ENCODE measurements around the gene IQCB1.

- TF ChIP-seq RAD21 (IDR thresholded peaks at IDR 0.05; ENCODE audit: low read length) (no peak), FOXJ3 (CRISPR knock-in tag; IDR thresholded peaks at IDR 0.05) (no peak), REST (IDR thresholded peaks at IDR 0.05; ENCODE audit: low read depth, low read length) (no peak), TEAD4 (IDR thresholded peaks at IDR 0.05; ENCODE audit: borderline replicate concordance, insufficient read depth) (no peak), CTCF (IDR thresholded peaks at IDR 0.05) (no peak), EZH2phosphoT487 (IDR thresholded peaks at IDR 0.05; ENCODE audit: borderline replicate concordance, low read depth) (no peak), NFIC (IDR thresholded peaks at IDR 0.05; ENCODE audit: borderline replicate concordance) (no peak)
- TF ChIP-seq, protein P1, sequence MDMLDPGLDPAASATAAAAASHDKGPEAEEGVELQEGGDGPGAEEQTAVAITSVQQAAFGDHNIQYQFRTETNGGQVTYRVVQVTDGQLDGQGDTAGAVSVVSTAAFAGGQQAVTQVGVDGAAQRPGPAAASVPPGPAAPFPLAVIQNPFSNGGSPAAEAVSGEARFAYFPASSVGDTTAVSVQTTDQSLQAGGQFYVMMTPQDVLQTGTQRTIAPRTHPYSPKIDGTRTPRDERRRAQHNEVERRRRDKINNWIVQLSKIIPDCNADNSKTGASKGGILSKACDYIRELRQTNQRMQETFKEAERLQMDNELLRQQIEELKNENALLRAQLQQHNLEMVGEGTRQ (IDR thresholded peaks at IDR 0.05; ENCODE audit: borderline replicate concordance, low read depth, low read length): no peak
- TF ChIP-seq, protein P2, sequence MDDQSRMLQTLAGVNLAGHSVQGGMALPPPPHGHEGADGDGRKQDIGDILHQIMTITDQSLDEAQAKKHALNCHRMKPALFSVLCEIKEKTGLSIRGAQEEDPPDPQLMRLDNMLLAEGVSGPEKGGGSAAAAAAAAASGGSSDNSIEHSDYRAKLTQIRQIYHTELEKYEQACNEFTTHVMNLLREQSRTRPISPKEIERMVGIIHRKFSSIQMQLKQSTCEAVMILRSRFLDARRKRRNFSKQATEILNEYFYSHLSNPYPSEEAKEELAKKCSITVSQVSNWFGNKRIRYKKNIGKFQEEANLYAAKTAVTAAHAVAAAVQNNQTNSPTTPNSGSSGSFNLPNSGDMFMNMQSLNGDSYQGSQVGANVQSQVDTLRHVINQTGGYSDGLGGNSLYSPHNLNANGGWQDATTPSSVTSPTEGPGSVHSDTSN (IDR thresholded peaks at IDR 0.05): no peak
Measured at GRCh38 chr3:121809249-121809648, 25.6 kb downstream of the IQCB1 start.

Data from SK-N-SH (cell line).